HepG2 (cell line): ENCODE results near the gene CAMK2D. TPM values are rescaled to one million over a fixed set of nuclear protein-coding genes. Genes with fewer than 3 reads are reported as not detected.

ENCODE experiments used
- ATAC-seq: fragments of 200-7000 bp; cut with Tn5 transposase; 3 replicates; pipeline ENCODE4 v1.9.1; 2020; ENCODE audit warnings: mild to moderate bottlenecking, moderate library complexity
- BruUV-seq: library from RNA; stranded (reverse); fragments of 400-500 nt; replicated peaks from 2 replicates; lab custom pipeline; 2021; lab: Mats Ljungman, UMichigan
- CTCF ChIA-PET: fragments of 300-600 bp; formaldehyde crosslinking; extraction: SDS; loops from one replicate; lab custom pipeline; 2021; ENCODE audit warnings: low total read pairs, inconsistent platforms, low intra/inter-chr PET ratio; lab: Yijun Ruan, JAX
- POLR2A ChIA-PET: fragments of 350-600 bp; sonication (Branson Sonifier 250); formaldehyde crosslinking; loops from one replicate; lab custom pipeline; 2020; ENCODE audit warnings: antibody characterized with exemption, inconsistent platforms; lab: Yijun Ruan, JAX
- DNase-seq: peaks from one replicate; pipeline ENCODE4 v3.0.0-alpha.2; 2015; ENCODE audit warnings: low spot score
- FAIRE-seq: peaks from 3 replicates; lab custom pipeline; 2011; peaks lifted over from hg19 to GRCh38; lab: Jason Lieb, UNC
- H2AFZ ChIP-seq: one replicate; pipeline ENCODE4 v1.6.1; 2011; ENCODE audit warnings: low read length, inconsistent platforms
- H3K27ac ChIP-seq: fragments of 300-600 bp; 3 replicates; pipeline ENCODE4 v1.8.0; 2011; ENCODE audit warnings: mixed run types, mild to moderate bottlenecking, mixed read lengths, low read length, inconsistent platforms; ENCODE audit not compliant: insufficient read depth; ENCODE audit errors: extremely low read length
- H3K27me3 ChIP-seq, 2 experiments: fragments of 200-600 bp in 1 of 2; 2 replicates in 1 of 2; 3 replicates in 1 of 2; pipeline versions ENCODE4 v1.6.0 to v1.8.0; 2011; ENCODE audit warnings: low read length in 2 of 2, mild to moderate bottlenecking in 2 of 2, moderate library complexity in 2 of 2, inconsistent platforms in 1 of 2; ENCODE audit not compliant: insufficient read depth in 2 of 2, control insufficient read depth in 1 of 2
- H3K36me3 ChIP-seq, 2 experiments: fragments of 200-600 bp in 1 of 2; replicated peaks in 1 of 2; 2 replicates in 1 of 2; 3 replicates in 1 of 2; pipeline versions ENCODE4 v1.5.1 to v1.8.0; 2011; ENCODE audit warnings: low read length in 2 of 2, inconsistent platforms in 1 of 2; ENCODE audit not compliant: insufficient read depth in 2 of 2, control insufficient read depth in 1 of 2
- H3K4me1 ChIP-seq: 2 replicates; pipeline ENCODE4 v1.5.1; 2012; ENCODE audit warnings: low read length, inconsistent platforms; ENCODE audit not compliant: insufficient read depth
- H3K4me2 ChIP-seq: 2 replicates; pipeline ENCODE4 v1.6.0; 2011; ENCODE audit warnings: low read depth, low read length, inconsistent platforms
- H3K4me3 ChIP-seq, 3 experiments: fragments of 200-600 bp in 1 of 3; sonication (generic), shearing (Covaris generic) in 1 of 3; replicated peaks in 1 of 3; 2 replicates each; pipeline ENCODE4 v1.5.1; 2011 to 2016; ENCODE audit warnings: low read length in 3 of 3, inconsistent platforms in 2 of 3, low read depth in 2 of 3, mild to moderate bottlenecking in 2 of 3, control low read depth in 1 of 3, mixed read lengths in 1 of 3; ENCODE audit not compliant: insufficient read depth in 1 of 3
- H3K79me2 ChIP-seq: one replicate; pipeline ENCODE4 v1.6.1; 2011; ENCODE audit warnings: low read length, inconsistent platforms; ENCODE audit not compliant: insufficient read depth
- H3K9ac ChIP-seq: 2 replicates; pipeline ENCODE4 v1.6.0; 2011; ENCODE audit warnings: mild to moderate bottlenecking, low read depth, low read length, inconsistent platforms; ENCODE audit not compliant: insufficient read depth
- H3K9me3 ChIP-seq: 2 replicates; pipeline ENCODE4 v1.5.1; 2012; ENCODE audit warnings: mild to moderate bottlenecking, low read length
- H4K20me1 ChIP-seq: 2 replicates; pipeline ENCODE4 v1.6.0; 2011; ENCODE audit warnings: inconsistent platforms, mild to moderate bottlenecking, low read length, moderate library complexity; ENCODE audit not compliant: insufficient read depth
- ARID4A ChIP-seq: sonication (generic); formaldehyde crosslinking; IDR thresholded peaks from 2 replicates; pipeline ENCODE4 v1.5.0; 2020; ENCODE audit warnings: mild to moderate bottlenecking, missing genetic modification reagents, borderline replicate concordance
- CENPX ChIP-seq: sonication (generic); formaldehyde crosslinking; IDR thresholded peaks from 2 replicates; pipeline ENCODE4 v1.9.0; 2021; ENCODE audit warnings: mild to moderate bottlenecking, missing genetic modification reagents, moderate library complexity
- DMAP1 ChIP-seq: IDR thresholded peaks from 2 replicates; pipeline ENCODE4 v1.6.1; 2016
- POGK ChIP-seq: sonication (generic); formaldehyde crosslinking; conservative IDR thresholded peaks from 2 replicates; pipeline ENCODE4 v1.8.0; 2022; ENCODE audit warnings: mild to moderate bottlenecking, moderate library complexity, missing genetic modification reagents
- POLR2AphosphoS5 ChIP-seq: IDR thresholded peaks from 2 replicates; pipeline ENCODE4 v1.6.1; 2012; ENCODE audit warnings: low read depth, low read length
- RBFOX2 ChIP-seq: fragments of 200-400 bp; formaldehyde crosslinking; IDR thresholded peaks from 2 replicates; pipeline ENCODE4 v1.6.1; 2017; ENCODE audit warnings: low read depth, mild to moderate bottlenecking, low read length
- ZFP82 ChIP-seq: sonication (generic); formaldehyde crosslinking; IDR thresholded peaks from 2 replicates; pipeline ENCODE4 v1.5.1; 2020; ENCODE audit warnings: mild to moderate bottlenecking, missing genetic modification reagents, borderline replicate concordance
- ZNF513 ChIP-seq: sonication (generic); formaldehyde crosslinking; conservative IDR thresholded peaks from 2 replicates; pipeline ENCODE4 v1.5.0; 2020; ENCODE audit warnings: missing genetic modification reagents
- ZNF547 ChIP-seq: sonication (generic); formaldehyde crosslinking; IDR thresholded peaks from 2 replicates; pipeline ENCODE4 v1.5.1; 2020; ENCODE audit warnings: mild to moderate bottlenecking, missing genetic modification reagents
- WGBS: methylation state at CpG from one replicate; pipeline ENCODE4 v1.1.6; 2017; ENCODE audit warnings: low lambda C conversion rate; 5-methylcytosine and 5-hydroxymethylcytosine counted together
- in situ Hi-C: cut with HindIII; loops from 2 replicates; pipeline ENCODE4 v1.10.0; 2017; ENCODE audit warnings: low pct_unique_long_range_greater_than_20kb; ENCODE audit not compliant: extremely low pct_ligation_motif_present
- intact Hi-C: fragments of 100-400 bp; cut with micrococcal nuclease; formaldehyde crosslinking; loops from one replicate; pipeline ENCODE4 v1.10.0; 2022; ENCODE audit not compliant: unreplicated experiment
- polyA plus RNA-seq, 8 experiments: library from polyadenylated mRNA; depleted of rRNA in 3 of 8; stranded (reverse) in 7 of 8; unstranded in 1 of 8; fragments of >200 nt; fragmentation: Illumina TruSeq in 4 of 8; extraction: Trizol in 4 of 8; gene quantifications; 2 replicates each; pipeline versions ENCODE4 v1.2.1 to v1.2.3, GENCODE V29; 2011 to 2016; ENCODE audit warnings: low read depth in 4 of 8, missing spikeins in 1 of 8, mixed read lengths in 1 of 8; ENCODE audit not compliant: insufficient read depth in 1 of 8
- total RNA-seq, 5 experiments: library from RNA; depleted of rRNA; stranded (reverse); fragments of >200 nt; fragmentation: Illumina TruSeq; extraction: Trizol; gene quantifications; 2 replicates each; pipeline ENCODE4 v1.2.3, GENCODE V29; 2016; ENCODE audit warnings: low read depth in 1 of 5
- TF ChIP-seq, protein P1 (sequence below): sonication (generic); formaldehyde crosslinking; IDR thresholded peaks from 2 replicates; pipeline ENCODE4 v1.8.1; 2023; ENCODE audit warnings: missing genetic modification reagents, mild to moderate bottlenecking, borderline replicate concordance
- TF ChIP-seq, protein P2 (sequence below): sonication (generic); formaldehyde crosslinking; IDR thresholded peaks from 2 replicates; pipeline ENCODE4 v1.4.0; 2020; ENCODE audit warnings: missing genetic modification reagents

The CAMK2D gene
- total and polyA plus RNA-seq, 2 of the 13 experiments (the other 11 are each of a cell fraction or from before 2014, with no cell fraction given): 18.0 to 65.4 TPM

DNA sequence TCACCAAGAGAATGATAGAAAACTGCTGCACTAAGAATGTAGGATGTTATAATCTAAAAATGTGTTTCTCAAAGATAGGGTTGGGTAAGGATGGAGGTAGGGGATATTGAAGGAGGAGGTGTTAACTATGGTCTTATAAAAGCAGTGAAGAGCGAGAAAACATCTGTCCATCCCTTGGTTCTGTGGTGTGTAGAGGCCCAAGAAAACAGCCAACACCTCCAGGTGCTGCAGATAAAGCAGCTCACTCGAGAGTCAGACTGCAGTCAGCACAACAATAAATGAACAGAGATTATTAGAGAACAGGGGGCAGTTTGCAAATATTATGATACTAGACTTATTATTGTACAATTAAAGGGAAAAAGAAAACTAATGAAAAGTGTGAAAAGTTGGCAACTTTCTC lies 141.5 kb downstream of the CAMK2D start:
- intact Hi-C loops (no loop called here), in situ Hi-C loops (no loop called here)
- H2AFZ ChIP-seq: no peak overlapping the region
- ATAC-seq (no peak), DNase-seq (no peak), FAIRE-seq (no peak)
- CTCF ChIA-PET: no interaction called here
- POLR2A ChIA-PET: interaction anchor here (0.7 kb wide), 1 partner anchor 23 kb away, joined by 3 read pairs; no protein-coding TSS in a partner anchor
- H3K27me3 ChIP-seq: no peaks in the 10 kb centered on the region
- H4K20me1 ChIP-seq: no peaks in the 10 kb centered on the region
- no peak overlapping the region for H3K27ac ChIP-seq
- H3K4me1 ChIP-seq: no peaks in the 10 kb centered on the region; the same call in 1 of the 2 replicates
- H3K4me3 ChIP-seq: no peak overlapping the region
- H3K79me2 ChIP-seq: no peaks in the 10 kb centered on the region
- no peaks in the 10 kb centered on the region for H3K9me3 ChIP-seq
- 96% methylated on average over 2 of the region's 2 CpGs for WGBS
- H3K36me3 ChIP-seq: peaks cover 0 to 1% of the 10 kb centered on the region in 2 experiments; a peak in 3 of 5 replicates
- no TSS peak for BruUV-seq
- H3K4me2 ChIP-seq: no peak overlapping the region
- H3K9ac ChIP-seq: no peak overlapping the region
- TF ChIP-seq ZNF513 (no peak), CENPX (CRISPR knock-in tag) (no peak), DMAP1 (CRISPR knock-in tag) (no peak), ZFP82 (CRISPR knock-in tag) (no peak), RBFOX2 (no peak), POGK (CRISPR knock-in tag) (no peak), ZNF547 (CRISPR knock-in tag) (no peak), ARID4A (CRISPR knock-in tag) (no peak), POLR2AphosphoS5 (no peak)
- TF ChIP-seq, protein P1, sequence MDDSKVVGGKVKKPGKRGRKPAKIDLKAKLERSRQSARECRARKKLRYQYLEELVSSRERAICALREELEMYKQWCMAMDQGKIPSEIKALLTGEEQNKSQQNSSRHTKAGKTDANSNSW (CRISPR knock-in tag): no peak
- TF ChIP-seq, protein P2, sequence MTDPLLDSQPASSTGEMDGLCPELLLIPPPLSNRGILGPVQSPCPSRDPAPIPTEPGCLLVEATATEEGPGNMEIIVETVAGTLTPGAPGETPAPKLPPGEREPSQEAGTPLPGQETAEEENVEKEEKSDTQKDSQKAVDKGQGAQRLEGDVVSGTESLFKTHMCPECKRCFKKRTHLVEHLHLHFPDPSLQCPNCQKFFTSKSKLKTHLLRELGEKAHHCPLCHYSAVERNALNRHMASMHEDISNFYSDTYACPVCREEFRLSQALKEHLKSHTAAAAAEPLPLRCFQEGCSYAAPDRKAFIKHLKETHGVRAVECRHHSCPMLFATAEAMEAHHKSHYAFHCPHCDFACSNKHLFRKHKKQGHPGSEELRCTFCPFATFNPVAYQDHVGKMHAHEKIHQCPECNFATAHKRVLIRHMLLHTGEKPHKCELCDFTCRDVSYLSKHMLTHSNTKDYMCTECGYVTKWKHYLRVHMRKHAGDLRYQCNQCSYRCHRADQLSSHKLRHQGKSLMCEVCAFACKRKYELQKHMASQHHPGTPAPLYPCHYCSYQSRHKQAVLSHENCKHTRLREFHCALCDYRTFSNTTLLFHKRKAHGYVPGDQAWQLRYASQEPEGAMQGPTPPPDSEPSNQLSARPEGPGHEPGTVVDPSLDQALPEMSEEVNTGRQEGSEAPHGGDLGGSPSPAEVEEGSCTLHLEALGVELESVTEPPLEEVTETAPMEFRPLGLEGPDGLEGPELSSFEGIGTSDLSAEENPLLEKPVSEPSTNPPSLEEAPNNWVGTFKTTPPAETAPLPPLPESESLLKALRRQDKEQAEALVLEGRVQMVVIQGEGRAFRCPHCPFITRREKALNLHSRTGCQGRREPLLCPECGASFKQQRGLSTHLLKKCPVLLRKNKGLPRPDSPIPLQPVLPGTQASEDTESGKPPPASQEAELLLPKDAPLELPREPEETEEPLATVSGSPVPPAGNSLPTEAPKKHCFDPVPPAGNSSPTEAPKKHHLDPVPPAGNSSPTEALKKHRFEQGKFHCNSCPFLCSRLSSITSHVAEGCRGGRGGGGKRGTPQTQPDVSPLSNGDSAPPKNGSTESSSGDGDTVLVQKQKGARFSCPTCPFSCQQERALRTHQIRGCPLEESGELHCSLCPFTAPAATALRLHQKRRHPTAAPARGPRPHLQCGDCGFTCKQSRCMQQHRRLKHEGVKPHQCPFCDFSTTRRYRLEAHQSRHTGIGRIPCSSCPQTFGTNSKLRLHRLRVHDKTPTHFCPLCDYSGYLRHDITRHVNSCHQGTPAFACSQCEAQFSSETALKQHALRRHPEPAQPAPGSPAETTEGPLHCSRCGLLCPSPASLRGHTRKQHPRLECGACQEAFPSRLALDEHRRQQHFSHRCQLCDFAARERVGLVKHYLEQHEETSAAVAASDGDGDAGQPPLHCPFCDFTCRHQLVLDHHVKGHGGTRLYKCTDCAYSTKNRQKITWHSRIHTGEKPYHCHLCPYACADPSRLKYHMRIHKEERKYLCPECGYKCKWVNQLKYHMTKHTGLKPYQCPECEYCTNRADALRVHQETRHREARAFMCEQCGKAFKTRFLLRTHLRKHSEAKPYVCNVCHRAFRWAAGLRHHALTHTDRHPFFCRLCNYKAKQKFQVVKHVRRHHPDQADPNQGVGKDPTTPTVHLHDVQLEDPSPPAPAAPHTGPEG (CRISPR knock-in tag): no peak
